ENCODE results near the gene SEPTIN10. TPM values are rescaled to one million over a fixed set of nuclear protein-coding genes. Genes with fewer than 3 reads are reported as not detected.

SEPTIN10 gene
- total RNA-seq, 1 experiment from 2014 or later = 26.5 TPM

DNA sequence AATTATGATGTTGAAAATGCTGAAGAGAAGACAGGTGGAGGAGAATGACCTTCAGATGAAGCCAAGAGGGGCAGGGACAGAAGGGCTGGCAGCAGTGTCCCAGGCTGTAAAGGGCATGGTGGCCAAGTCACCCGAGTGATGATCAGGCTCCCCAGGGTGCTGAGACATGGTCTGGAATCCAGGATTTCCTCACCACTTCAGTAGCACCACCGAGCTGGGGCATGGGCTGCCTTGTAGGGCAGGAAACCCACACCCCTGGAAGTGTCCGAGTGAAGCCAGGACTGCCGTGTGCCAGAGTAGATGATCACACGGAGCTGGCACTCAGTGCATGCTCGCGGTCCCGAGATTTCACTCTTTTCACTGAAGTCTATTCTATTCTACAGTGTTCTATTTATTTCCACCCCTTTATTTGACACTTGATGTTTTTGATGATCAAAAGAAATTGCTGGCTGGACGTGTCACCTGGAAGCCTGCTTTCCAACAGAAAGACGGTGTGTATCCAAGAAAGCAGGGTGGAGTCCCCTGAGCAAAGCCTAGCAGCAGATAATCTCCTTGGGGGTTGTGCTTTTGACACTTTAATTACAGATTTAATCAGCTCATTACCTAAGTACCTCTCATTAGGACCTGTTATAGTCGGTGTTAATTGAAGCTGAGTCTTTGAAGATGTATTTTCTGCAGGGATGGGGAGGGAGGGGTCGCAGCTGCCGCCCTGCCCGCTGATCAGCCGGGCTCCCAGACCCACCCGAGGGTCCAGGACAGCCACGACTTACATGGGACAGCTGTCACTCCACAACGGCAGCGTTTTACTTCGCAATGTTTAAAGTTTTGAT, 92.3 kb downstream of the SEPTIN10 start:
- no peak for DNase-seq (ENCODE audit: low read depth, low spot score)
- in situ Hi-C loops (cut with HindIII; ENCODE audit: low pct_unique_long_range_greater_than_20kb, low sequenced_read_pairs) = no loop called here

DNA sequence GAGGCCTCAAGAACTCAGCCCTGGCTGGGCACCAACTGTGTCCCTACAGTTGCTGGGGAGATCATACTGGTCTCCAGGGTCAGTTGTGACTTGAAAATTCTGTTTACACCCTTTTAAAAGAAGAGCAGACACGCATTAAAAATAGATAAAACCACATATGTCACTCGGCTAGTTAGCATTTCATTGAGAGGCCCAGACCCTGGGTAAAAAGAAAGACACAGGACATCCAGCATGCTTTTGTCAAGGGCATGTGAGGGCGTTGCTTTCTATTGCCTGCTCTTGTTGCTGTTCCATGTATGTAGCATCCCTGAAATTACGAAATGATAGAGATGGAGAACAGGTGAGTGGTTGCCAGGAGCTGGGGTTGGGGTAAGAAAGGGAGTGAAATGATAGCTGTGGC, 94.3 kb downstream of the SEPTIN10 start:
- in situ Hi-C loops (cut with HindIII; ENCODE audit: low pct_unique_long_range_greater_than_20kb, low sequenced_read_pairs) = no loop called here
- no peak for DNase-seq (ENCODE audit: low read depth, low spot score)

DNA sequence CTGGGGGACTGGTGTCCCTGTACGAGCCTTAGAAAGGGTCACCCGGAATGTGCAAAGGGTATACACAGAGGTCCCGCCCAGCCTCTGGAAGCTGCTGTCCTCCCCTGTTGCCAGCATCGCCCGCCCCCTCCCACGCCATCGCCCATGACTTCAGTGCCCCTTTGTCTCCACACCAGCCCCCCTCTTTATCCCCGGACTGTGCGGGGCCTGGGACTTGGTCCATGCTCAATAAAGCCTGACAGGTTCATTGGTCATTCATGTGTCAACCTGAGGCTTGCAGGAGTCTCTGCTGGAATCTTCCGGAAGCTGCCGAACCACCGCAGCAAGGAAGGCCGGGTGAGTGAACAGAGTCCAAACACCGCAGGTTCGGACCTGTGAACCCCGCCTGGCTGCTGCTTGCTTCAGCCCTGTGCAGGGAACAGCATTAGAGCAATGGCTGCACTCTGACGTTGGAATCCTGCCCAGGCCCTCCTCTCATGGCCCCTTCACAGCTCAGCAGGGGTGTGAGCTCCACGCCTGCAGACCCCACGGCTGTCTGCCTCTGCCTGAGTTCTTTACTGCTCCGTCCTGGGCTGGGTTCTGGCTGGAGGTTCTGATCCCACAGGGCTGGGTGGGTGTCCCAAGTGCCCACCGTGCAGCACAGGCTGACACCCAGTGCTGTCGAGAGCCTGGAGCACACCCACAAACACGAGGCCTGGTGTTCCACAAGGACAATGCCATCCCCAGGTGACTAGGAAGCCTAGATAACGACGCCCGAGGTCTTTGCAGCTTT, 96.5 kb downstream of the SEPTIN10 start:
- in situ Hi-C loops (cut with HindIII; ENCODE audit: low pct_unique_long_range_greater_than_20kb, low sequenced_read_pairs) = no loop called here
- no peak for DNase-seq (ENCODE audit: low read depth, low spot score)

DNA sequence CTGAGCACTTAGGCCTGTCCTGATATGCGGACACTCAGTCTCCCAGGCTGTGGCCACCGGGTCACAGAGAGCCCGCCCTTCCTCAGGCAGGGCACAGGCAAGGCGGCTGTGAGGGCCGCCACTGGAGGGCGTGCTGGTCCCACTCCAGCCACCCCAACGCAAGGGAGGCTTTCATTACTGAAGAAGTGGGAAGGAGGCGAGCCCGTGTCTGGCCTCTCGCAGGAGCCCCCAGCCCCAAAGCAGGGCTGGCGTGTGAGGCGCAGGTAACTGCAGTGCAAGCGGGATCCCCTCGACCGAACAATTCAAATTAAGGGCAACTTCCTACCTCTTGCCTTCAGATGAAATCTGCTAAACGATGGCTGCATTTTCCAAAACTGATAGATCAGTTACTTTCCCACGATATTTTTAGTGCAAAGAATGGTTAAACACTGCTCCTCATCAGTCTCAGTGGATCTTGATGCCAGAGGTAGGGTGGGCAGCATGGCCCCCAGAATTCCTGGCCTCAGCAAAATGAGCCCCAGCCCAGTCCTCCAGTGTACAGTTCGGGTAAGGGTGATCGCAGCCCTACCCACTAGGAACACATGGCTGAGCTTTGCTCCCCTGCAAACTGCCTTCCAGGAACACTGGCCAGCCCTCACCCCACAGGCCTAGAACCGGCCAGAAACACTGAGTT, 97.2 kb downstream of the SEPTIN10 start:
- in situ Hi-C loops (cut with HindIII; ENCODE audit: low pct_unique_long_range_greater_than_20kb, low sequenced_read_pairs) = no loop called here
- DNase-seq (ENCODE audit: low read depth, low spot score) = peak; percentile 67

DNA sequence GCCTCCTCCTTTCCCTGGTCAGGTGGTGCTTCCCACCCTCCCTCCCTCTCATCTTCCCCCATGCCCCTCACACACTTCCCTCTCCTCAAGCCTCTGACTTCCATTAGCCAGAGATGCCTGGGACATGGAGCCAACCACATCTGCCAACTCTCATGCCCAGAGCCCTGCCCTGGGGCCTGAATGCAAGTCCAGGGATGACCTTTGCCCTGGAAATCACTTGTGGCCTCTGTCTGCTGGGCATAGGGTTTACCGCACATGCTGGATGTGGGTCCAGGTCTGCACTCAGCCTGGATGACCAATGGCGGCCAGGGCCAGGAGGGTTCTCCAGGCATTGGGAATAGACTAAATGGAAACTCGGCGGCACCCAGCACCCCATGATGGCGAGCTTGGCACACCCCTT, 98.9 kb downstream of the SEPTIN10 start:
- in situ Hi-C loops (cut with HindIII; ENCODE audit: low pct_unique_long_range_greater_than_20kb, low sequenced_read_pairs) = no loop called here
- DNase-seq (ENCODE audit: low read depth, low spot score) = no peak

DNA sequence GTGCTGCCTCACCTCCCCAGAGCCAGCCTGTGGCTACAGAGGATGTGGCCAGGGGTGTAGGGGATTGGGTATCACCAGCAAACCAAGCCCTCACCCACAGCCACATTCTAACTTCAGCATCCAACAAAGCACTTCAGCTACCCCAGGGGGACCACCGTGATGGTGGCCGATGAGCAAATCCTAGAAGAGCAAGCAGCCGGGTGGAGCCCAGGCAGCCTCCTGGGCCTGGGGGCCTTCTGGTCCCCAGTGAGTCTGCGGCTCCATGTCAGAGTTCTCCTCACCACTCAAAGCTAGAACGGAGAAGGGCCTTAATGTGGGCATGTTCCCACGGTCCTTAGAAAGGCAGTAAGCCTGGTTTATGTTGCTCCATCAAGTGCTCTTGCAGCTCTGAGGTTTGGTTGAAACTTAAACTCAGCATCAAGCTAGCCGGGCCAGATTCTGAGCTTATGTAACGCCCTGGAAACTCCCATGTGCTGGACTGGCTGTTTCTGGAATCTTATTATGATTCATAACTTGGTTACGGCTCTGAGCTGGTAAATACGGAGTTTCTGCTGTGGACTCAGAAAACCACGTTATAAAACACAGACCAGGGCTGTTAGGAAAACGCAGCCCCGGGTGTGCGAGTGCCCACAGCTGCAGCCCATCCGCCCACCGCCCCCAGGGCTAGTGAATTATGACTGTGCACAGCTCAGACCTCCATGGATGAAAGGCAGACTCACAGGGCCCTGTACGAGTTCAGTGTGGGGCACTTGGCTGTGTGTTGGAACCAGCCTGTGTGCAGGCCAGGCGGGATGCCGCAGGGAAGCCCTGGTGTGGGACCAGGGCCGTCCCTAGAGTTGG, 99.8 kb downstream of the SEPTIN10 start:
- DNase-seq (ENCODE audit: low read depth, low spot score) = no peak
- in situ Hi-C loops (cut with HindIII; ENCODE audit: low pct_unique_long_range_greater_than_20kb, low sequenced_read_pairs) = no loop called here

DNA sequence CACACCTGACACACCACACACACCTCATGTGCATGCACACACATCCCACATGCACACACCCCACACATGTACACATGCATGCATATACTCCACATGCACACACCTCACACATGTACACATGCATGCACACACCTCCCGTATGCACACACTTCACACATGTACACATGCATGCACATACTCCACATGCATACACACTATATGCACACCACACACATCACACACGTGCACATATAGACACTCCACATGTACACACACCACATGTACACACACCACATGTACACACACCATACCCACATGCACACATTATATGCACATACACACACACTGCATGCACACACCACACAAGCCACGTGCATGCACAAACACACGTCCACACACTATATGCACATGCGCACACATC, 100.5 kb downstream of the SEPTIN10 start:
- no peak for DNase-seq (ENCODE audit: low read depth, low spot score)
- in situ Hi-C loops (cut with HindIII; ENCODE audit: low pct_unique_long_range_greater_than_20kb, low sequenced_read_pairs) = no loop called here

DNA sequence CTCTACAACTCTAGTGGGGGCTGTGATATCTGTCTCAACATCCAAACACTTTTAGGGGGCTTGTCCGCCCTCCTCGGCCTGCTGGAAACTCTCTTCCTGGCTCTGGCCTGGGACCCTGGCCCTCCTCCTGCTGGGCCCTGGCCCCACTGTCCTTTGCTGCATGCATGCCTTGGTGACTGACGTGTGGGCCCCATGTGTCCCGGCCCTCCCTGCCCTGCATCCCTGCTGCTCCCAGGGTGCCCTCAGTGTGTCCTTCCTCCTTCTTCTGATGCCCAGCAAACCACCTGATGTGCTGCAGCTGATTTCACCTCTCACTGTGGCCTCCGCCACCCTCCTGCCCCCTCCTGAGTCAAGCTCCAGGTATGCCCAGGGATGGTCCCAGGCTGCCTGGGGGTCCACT, 101.7 kb downstream of the SEPTIN10 start:
- in situ Hi-C loops (cut with HindIII; ENCODE audit: low pct_unique_long_range_greater_than_20kb, low sequenced_read_pairs) = no loop called here
- no peak for DNase-seq (ENCODE audit: low read depth, low spot score)

DNA sequence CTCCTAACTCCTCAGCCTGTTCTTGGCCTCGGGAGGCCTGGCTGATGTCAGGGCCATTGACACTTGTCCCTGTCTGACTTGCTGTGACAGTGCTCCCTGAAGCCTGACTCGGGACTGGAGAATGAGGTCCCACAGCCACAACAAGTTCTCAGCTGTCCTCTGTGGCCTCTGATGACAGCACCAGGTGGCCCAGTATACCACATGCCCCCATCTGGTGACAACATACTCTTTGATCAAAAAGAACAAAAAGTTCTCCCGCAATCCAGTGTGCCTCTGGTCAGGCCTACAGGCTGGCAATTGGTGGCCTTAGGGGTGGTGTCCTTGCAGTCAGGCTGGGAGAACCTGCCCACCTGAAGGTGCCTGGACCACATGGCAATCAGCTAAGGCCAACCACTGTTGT, 102.6 kb downstream of the SEPTIN10 start:
- in situ Hi-C loops (cut with HindIII; ENCODE audit: low pct_unique_long_range_greater_than_20kb, low sequenced_read_pairs) = no loop called here
- no peak for DNase-seq (ENCODE audit: low read depth, low spot score)

DNA sequence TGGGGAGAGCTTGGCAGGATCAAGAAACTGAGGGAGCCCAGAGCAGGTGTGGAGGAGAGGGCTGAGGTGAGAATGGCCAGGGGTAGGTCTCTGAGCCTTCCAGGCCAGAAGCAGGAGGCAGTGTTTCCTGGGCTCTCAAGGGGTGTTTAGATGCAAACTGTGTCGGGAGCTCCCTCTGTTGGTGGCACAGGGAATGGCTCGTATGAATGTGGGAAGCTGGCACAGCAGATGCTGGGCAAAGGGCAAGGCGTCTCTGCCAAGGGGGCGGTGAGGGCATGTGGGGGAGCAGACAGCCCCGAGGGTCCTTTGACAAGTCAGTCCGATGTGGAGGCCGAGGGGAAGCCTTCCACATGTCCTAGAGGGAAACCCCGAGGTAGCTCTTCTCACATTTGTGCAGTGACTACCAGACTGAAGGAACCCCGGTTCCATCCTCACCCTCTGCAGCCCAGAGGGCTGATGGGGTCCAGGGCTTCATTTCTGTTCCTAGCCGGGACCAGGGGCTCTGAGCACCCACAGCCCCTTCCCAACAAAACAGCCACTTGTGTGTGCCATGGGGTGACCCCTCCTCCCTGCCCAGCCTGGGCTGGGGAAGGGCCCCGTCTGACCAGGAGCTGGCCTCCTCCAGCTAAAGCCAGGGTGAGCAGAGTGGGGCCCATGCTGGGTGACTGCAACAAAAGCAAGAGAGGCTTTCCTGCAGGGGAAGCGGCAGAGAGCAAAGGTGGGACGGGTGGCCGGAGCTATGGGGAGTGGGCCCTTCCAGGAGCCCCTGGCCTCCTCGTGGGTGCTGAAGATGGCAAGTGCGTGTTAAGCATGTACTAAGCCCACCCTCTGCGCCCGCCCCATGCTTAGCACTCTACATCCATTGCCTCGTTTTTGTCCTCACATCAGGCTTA, 103.4 kb downstream of the SEPTIN10 start:
- in situ Hi-C loops (cut with HindIII; ENCODE audit: low pct_unique_long_range_greater_than_20kb, low sequenced_read_pairs) = no loop called here
- peak; percentile 84 for DNase-seq (ENCODE audit: low read depth, low spot score)

DNA sequence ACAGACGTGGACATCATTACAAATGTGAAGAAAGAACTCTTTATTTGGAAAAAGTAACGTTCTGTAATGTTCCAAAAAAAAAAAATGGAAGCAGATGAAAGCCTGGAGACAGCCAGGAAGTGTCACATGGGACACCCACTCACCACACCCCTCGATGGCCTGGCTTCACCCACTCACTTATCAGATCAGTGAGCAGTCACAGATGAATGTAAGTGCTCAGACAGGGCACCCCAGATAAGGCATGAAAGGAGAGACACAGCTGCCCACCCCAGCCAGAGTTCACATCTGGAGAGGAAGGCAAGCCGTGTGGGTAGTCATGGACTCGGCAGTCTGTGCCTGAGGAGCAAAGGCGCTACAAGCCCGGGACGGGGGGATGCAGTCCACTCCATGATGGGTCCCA, 105.2 kb downstream of the SEPTIN10 start:
- in situ Hi-C loops (cut with HindIII; ENCODE audit: low pct_unique_long_range_greater_than_20kb, low sequenced_read_pairs) = no loop called here
- DNase-seq (ENCODE audit: low read depth, low spot score) = no peak

DNA sequence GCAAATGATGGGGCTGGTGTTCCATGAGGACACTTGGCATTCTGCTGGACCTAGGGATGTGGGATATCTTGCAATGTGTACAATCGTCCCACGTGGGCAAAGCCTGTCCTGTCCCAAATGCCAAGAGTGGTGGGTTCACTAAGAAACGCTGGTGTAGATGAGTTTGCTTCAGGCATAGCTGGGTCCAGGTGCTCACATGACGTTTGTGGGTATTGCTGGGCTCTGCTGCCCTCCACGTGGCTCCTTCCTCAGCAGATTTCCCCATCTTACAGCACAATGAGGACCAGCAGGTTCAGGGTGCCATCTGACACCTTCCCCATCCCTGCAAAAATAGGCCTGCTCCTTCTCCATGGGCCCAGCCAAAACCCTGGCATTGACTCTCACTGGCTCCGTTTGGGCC, 105.9 kb downstream of the SEPTIN10 start:
- DNase-seq (ENCODE audit: low read depth, low spot score) = no peak
- in situ Hi-C loops (cut with HindIII; ENCODE audit: low pct_unique_long_range_greater_than_20kb, low sequenced_read_pairs) = no loop called here

DNA sequence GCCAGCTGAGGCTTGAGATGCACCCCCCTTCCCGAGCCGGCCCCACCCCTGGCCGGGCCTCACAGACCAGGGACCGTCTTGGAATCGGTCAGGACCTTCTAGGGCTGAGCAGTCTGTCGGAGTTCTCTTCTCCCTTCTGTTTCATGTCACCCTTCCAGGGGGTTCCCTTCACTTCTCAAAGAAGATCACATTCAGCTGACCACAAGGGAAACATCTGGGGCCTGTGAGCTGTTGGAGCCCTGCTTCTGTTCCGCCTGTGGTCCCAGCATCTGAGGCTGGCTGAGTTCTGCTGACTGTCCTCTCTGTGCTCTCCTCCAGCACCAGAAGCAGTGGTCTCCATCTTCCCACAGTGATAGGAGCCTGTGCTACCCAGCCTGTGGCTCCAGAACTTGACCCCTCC, 106.5 kb downstream of the SEPTIN10 start:
- in situ Hi-C loops (cut with HindIII; ENCODE audit: low pct_unique_long_range_greater_than_20kb, low sequenced_read_pairs) = no loop called here
- DNase-seq (ENCODE audit: low read depth, low spot score) = no peak

DNA sequence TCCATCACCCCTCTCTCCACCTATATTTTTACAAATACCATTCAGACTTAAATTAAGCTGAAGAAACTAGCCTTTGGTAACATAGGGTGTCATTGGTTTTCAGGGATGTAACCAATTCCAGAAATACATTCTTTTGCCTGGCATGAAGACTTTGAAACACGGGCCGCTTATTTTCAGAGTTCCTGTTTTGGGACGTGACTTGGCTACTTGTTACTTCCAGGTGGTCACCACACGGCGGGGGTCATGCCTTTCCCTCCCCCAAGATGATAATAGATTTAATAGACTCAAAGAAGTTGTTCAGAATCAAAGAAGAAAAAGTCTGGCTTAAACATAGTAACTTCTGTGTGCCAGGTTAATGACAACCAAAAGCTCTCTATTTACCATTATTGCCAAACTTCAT, 110.6 kb downstream of the SEPTIN10 start:
- in situ Hi-C loops (cut with HindIII; ENCODE audit: low pct_unique_long_range_greater_than_20kb, low sequenced_read_pairs) = no loop called here
- DNase-seq (ENCODE audit: low read depth, low spot score) = no peak

DNA sequence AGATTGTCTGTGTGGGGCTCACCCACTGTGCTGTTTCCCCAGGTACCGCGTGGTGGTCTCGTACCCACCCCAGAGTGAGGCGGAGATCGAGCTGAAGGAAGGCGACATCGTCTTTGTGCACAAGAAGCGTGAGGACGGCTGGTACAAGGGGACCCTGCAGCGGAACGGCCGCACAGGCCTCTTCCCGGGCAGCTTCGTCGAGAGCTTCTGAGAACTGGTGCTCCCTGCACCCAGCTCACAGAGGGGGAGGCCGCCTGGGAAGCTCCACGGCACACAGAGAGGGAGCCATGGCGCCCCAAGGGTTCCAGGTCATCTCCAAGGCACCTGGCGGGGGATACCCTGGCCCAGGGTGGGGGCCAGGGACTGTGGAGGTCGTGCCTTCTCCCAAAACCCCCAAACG, 112.3 kb downstream of the SEPTIN10 start:
- in situ Hi-C loops (cut with HindIII; ENCODE audit: low pct_unique_long_range_greater_than_20kb, low sequenced_read_pairs) = no loop called here

DNA sequence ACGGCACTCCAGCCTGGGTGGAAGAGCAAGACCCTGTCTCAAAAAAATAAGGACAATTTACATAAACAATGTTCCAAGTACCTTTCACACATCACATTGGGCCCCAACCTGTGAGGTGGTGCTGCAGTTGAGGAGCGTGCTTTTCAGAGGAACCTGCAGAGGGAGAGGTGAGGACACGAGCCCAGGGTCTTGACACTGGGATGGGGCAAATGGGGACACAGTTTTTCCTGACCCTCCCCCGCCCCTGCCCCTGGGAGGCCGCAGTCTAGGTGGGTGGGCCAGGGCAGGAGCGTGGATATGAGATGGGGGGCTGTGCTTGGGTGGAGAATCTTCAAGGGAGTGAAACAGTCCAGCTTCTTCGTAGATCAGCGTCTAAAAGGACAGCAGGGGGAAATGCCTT, 112.9 kb downstream of the SEPTIN10 start:
- DNase-seq (ENCODE audit: low read depth, low spot score) = no peak
- in situ Hi-C loops (cut with HindIII; ENCODE audit: low pct_unique_long_range_greater_than_20kb, low sequenced_read_pairs) = no loop called here

More for the DNA sequence above, 112.3 kb downstream of the SEPTIN10 start:
- DNase-seq (ENCODE audit: low read depth, low spot score) = no peak

DNA sequence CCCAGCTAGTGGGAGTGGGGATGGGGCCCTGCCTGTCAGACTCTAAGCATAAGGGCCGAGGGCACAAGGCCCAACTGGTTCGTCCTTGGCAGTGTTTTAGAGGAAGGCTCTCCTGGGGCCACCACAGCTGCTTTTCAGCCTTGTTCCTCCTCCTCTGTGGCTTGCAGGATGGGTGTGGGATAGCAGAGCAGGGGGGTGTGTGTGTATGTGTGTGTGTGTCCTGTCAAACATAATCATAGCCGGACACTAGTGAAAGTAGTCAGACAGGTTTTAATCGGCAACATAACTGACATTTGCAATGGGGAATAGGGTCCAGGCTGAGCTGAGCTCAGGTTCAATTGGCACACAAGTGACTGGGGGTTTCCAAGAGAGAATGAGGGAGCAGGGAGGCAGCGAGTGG, 114.2 kb downstream of the SEPTIN10 start:
- in situ Hi-C loops (cut with HindIII; ENCODE audit: low pct_unique_long_range_greater_than_20kb, low sequenced_read_pairs) = no loop called here
- DNase-seq (ENCODE audit: low read depth, low spot score) = no peak
